ENCODE data around the gene FNIP2.

DNA sequence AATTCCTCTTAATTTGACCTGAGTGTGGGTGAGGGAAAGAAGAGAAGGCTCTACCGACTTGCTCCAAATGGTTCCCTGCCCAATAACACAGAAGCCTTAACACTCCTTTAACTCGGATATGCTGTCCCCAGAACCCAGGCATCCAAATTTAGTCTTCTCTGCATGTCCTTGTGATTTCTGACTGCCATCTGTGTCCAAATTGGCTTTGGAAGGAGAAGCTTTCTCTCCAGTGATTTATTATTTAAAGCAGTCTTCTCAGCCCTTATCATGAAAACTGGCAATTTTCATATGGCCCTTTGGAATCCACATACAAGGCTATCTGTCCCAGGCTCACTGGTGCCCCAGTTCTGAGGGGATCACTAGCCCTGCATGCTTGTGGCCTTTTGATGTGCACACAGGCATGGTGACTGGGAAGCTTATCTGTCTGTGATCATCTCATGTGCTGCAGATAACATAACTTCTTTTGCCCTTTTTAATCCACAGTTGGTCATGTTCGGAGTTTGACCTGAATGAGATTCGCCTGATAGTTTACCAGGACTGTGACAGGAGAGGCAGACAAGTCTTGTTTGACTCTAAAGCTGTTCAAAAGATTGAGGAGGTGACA is 56.7 kb downstream of the FNIP2 start:
- TF ChIP-seq, protein P1, sequence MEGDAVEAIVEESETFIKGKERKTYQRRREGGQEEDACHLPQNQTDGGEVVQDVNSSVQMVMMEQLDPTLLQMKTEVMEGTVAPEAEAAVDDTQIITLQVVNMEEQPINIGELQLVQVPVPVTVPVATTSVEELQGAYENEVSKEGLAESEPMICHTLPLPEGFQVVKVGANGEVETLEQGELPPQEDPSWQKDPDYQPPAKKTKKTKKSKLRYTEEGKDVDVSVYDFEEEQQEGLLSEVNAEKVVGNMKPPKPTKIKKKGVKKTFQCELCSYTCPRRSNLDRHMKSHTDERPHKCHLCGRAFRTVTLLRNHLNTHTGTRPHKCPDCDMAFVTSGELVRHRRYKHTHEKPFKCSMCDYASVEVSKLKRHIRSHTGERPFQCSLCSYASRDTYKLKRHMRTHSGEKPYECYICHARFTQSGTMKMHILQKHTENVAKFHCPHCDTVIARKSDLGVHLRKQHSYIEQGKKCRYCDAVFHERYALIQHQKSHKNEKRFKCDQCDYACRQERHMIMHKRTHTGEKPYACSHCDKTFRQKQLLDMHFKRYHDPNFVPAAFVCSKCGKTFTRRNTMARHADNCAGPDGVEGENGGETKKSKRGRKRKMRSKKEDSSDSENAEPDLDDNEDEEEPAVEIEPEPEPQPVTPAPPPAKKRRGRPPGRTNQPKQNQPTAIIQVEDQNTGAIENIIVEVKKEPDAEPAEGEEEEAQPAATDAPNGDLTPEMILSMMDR (IDR thresholded peaks at IDR 0.05; ENCODE audit: borderline replicate concordance, extremely low read depth, low read length, poor library complexity, severe bottlenecking): no peak
- no peak for TF ChIP-seq EZH2 (IDR thresholded peaks at IDR 0.05; ENCODE audit: borderline replicate concordance, low read depth, low read length, severe bottlenecking)
